MM.1S (cell line): ENCODE results near the gene C19orf53.

Experiments
- EZH2 ChIP-seq: fragments of 300-600 bp; sonication (generic); optimal IDR thresholded peaks from 2 replicates; pipeline ENCODE3; 2017; ENCODE audit warnings: low read depth, mild to moderate bottlenecking, antibody characterized with exemption, low read length, mixed read lengths
- EZH2phosphoT487 ChIP-seq: fragments of 300-600 bp; sonication (generic); IDR thresholded peaks from 2 replicates; pipeline ENCODE4 v1.6.1; 2018; ENCODE audit warnings: antibody characterized with exemption, low read length
- TF ChIP-seq, protein P1 (sequence below): fragments of 300-600 bp; sonication (generic); IDR thresholded peaks from 2 replicates; pipeline ENCODE4 v1.5.1; 2016; ENCODE audit warnings: antibody characterized with exemption, low read length, mixed read lengths

DNA sequence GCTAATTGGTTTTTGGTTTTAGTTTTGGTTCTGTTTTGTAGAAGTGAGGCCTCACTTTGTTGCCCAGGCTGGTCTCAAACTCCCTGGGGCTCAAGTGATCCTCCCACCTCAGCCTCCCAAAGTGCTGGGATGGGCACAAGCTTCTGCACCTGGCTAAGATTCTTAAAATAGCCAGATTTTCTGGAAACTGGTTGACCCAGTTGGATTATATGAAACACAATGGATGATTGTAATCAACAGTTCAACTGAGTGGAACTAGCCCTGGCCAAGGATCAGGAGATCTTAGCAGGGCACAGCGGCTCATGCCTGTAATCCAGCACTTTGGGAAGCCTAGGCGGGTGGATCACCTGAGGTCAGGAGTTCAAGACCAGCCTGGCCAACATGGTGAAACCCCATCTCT is 39.5 kb upstream of the C19orf53 start:
- TF ChIP-seq, protein P1, sequence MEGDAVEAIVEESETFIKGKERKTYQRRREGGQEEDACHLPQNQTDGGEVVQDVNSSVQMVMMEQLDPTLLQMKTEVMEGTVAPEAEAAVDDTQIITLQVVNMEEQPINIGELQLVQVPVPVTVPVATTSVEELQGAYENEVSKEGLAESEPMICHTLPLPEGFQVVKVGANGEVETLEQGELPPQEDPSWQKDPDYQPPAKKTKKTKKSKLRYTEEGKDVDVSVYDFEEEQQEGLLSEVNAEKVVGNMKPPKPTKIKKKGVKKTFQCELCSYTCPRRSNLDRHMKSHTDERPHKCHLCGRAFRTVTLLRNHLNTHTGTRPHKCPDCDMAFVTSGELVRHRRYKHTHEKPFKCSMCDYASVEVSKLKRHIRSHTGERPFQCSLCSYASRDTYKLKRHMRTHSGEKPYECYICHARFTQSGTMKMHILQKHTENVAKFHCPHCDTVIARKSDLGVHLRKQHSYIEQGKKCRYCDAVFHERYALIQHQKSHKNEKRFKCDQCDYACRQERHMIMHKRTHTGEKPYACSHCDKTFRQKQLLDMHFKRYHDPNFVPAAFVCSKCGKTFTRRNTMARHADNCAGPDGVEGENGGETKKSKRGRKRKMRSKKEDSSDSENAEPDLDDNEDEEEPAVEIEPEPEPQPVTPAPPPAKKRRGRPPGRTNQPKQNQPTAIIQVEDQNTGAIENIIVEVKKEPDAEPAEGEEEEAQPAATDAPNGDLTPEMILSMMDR, result no peak
- TF ChIP-seq EZH2phosphoT487 (no peak), EZH2 (no peak)
